CD4-positive, alpha-beta T cell treated with Interleukin-4 for 4 hours (primary cell): ENCODE measurements around the gene ATG9A.
A peak's percentile ranks its signal among the peaks of the same experiment; 100 is the strongest.

Source experiments
- DNase-seq: peaks from one replicate; pipeline ENCODE4 v3.0.0-alpha.2; 2020

Gene ATG9A

DNA sequence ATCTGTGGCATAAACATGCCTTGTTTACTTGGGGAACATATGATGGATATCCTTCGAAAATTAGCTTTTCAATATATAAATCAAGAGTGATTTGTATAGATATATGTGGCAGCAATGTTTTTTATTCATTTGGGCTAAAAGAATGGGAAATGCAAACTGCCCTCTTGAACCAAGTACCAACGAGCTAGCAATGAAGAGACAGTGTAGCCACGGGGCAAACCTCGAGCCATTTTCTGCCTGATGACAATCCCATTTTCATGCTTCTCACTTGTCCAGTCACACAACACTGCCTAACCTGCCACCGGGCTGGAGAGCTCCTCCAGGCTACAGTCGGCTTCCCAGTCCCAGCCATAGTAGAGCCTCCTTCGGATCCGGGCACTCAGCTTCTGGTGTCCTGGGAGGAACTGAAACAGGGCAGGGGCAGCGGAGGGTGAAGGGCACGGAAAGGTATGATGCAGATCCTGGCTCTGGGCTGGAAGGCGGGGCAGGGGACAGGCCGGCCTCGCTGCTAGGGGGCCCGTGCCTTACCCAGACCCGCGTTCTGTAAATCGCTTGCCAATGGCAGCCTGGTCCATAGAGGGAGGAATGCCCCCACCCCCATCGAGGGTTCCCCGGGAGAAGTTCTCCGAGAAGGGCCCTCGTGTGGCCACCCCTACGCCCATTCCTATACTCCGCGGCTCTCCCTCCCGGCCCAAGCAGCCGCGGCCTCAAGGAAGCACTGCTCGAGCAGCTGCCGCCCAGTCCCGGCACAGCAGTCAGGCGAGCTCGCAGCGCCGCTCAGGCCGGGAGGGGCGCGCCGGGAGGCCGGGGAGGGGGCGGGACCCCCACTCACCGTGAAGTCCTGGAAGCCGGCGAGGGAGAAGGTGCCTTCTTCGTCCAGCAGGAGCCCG, 53.3 kb downstream of the ATG9A start:
- DNase-seq = peak; percentile 13

DNA sequence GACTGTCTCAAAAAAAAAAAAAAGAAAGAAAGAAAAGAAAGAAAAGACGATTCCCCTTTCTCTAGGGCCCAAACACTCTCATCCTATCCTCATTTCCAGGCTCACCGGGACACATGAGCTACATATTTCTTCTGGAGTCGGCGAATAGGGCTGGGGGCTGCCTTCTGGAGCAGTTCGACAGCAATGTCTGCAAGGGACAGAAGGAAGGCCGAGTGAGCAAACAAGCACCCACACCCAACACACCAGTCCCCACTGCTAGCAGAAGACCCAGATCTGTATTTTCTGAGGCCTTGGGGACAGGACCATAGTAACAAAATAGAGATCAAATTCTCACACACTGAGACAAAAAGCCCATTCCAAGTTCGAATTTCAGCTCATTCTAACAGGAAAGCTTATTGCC, 54.0 kb downstream of the ATG9A start:
- no peak for DNase-seq

DNA sequence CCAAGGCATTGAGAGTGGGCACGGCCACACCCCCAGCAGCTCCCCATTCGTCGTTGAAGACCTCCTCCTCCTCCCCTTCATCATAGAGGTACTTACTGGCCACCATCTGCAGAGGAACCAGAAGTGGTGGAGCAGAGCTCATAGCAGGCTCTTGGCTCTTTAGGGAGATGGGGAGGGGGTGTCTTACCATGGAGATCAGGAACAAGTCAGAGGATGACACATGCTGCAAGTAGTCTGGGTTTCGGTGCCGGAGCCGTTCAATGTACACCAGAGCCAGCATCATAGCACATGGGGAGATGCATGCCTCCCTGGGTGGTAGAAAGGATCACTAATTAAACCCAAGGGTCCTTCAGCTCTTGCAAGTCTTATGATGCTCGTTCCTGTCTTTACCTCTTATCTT, 54.6 kb downstream of the ATG9A start:
- no peak for DNase-seq

DNA sequence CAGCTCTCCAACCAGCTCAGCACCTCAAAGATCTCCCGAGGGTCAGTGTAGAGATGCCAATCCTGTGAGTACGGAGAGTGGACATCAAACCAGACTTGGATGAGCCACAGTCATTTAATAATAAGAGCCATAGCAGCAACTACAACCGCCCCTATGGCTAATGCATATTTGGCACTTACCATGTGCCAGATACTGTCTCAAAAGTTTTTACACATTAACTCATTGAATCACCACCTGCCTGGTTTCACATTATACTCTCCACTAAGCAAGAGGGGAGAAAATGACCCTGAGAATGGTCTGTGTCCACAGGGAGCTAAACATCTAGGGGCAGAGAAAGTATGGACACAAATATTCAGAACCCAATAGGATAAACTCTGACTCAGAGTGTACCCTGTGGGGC, 55.3 kb downstream of the ATG9A start:
- DNase-seq = no peak

DNA sequence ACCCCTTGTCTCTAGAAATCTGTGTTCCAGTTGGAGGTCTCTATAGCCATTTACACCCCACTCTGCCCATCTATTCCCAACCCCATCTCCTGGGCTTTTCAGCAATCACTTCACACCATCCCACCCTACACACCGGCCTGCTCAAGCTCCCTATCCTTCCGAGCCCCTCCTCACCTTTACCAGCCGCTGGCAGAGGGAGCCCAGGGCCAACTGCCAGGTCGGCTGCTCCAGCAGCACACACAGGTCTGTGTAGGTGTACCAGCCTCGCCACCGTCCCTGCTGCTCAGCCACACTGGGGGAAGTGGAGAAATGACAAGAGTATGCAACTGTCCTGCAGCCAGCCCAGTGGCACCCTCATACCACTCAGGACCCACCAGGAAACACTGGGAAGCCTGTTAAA, 56.3 kb downstream of the ATG9A start:
- DNase-seq = no peak

DNA sequence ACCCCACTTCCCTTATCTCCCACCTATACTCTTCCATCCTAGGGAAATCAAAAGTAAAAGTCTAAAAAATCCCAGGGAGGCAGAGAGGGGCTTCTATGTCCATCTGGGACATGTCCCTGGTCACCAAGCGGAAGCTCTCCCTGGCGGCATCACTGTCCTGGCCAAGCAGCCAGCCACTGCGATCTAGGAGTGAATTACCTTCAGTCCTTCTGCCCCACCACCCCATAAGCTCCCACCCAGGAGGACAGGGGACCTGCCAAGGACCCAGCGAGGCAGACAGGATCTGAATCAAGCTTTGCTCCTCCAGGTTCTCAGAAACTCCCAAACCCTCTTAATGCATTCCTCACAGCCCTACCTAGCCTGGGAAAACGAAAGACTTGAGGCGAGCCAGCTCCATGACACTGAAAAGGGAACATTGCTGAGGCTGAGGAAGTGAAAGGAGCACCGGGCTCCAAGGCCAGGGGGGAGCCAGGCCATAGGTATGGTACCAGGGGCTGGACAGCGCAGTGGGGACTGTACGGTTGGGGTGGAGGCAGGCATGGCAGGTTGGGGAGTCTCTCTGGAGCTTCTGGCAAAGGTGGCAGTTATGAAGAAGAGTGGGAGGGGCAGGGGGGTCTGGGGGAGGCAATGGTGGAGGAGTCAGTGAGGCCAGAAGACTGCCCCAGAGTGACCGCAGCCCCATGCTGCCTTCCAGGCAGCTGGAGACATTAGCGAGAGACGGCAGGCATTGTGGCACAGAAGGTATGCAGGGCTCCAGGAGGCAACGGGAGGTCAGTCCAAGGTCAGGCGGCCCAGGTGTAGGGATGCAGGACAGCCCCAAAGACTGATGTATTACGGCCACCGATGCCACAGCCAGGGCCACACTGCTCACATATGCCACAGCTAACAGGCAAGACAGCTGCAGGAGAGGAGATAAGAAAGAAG, 56.9 kb downstream of the ATG9A start:
- no peak for DNase-seq

DNA sequence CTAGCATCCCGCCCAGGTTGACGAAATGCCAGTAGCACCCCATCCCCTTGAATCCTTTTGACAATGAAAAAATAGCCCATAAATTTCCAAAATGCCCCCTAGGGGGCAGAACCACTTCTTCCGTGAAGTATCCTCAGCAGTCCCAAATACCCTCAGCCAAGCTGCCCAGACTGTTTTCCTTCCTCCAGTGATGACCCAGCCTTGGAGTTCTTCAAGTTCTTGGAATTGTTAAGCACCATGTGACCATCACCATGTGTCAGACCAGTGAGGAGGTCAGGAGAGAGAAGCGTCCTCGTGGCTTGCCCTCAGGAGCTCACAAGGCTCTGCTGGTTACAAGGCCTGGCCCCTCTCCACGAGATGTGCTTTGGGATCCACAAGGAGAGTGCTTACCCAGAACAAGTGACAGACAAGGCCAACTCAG, 58.2 kb downstream of the ATG9A start:
- peak; percentile 62 for DNase-seq

DNA sequence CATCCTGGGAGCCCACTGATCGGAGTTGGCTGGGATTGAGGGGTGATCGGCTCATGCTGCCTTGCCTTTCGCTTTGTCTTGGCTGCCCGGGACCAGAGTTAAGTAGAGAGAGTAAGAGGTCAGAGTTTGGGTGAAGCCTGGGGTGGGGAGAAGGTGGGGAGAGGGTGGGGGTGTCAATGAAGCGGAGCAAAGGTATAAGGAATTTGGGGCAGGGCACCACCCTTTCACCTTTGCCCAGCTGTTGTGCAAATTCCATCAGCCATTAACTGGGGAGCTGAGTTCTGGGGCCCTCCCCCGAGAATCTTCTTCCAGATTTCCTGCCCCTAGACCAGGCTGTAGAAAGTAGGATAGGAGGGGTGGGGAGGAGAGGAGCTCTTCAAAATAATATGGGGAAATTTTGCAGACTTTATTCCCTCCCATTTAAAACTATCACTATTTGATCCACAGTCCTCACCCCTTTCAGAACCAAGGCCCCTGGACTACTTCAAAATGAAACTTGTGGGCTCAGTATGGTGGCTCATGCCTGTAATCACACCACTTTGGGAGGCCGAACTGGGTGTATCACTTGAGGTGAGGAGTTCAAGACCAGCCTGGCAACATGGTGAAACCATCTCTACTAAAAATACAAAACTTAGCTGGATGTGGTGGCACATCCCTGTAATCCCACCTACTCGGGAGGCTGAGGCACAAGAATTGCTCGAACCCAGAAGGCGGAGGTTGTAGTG, 59.3 kb downstream of the ATG9A start, which contains the start of gene SLC23A3:
SLC23A3 (minus strand) TSS at position 100 of the 725 bp plus-strand sequence; CDS start at position 55, 45 bp downstream.
- DNase-seq = no peak
